ENCODE data around the gene RFPL3.
"Not testable (repeated sequence)": the region's sequence is repeated elsewhere in the genome, so short reads cannot be mapped to it uniquely, and the experiment has no call there.

The RFPL3 gene

DNA sequence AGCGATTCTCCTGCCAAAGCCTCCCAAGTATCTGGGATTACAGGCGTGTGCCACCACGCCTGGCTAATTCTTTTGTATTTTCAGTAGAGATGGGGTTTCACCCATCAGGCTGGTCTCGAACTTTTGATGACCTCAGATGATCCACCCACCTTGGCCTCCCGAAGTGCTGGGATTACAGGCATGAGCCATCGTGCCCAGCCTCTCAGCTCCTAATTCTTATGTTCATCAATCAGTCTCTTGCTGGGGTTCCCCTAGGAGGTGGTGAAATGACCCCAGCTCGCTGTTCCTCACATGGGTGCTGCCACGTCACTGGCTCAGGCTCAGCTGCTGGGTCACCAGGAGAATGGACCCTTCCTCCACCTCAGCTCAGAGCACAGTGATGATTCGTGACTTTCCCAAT, at the start of gene RFPL3:
Gene RFPL3, plus strand, starts transcription at position 301 of the 400 bp plus-strand sequence. CDS start 205 bp downstream, outside the sequence.
- not testable (repeated sequence) for DNase-seq (ENCODE audit: low spot score)

GRCh38 chr22:32308191-32308590, 49.5 kb upstream of the RFPL3 start:
- DNase-seq (ENCODE audit: low spot score), result no peak

- DNase-seq (ENCODE audit: low spot score), result no peak
Measured at GRCh38 chr22:32308934-32309333, 48.7 kb upstream of the RFPL3 start.

DNA sequence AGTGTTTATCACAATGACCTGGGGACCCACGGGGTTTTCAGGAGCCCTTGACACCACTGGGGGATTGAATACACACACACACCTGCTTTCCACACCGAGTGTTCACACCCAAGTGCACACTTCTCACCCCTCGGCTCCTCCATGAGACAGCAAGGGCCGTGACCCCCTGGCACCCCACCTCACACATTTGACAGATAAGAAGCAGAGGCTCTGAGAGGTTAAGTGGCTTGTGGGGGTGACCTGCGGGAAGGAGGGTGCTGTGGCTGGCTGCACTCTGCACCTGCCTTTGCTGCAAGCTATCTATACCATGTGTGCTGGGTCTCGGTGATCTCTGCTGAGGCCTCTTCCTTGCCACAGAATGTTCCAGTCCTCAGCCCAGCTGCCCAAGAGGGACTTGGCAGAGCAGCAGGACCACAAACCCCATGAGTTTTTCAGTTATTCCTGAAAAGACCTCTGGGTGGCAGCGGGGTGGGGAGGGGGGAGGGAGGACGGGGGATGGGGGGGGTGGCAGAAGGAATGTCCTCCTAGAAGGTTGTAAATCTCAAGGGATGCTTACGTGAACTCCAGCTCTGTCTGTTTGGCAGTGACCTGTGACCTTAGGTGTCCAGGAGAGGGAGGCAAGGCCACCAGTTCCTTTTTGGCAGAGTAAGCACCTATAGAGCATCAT, 47.9 kb upstream of the RFPL3 start:
- DNase-seq (ENCODE audit: low spot score), result no peak

DNA sequence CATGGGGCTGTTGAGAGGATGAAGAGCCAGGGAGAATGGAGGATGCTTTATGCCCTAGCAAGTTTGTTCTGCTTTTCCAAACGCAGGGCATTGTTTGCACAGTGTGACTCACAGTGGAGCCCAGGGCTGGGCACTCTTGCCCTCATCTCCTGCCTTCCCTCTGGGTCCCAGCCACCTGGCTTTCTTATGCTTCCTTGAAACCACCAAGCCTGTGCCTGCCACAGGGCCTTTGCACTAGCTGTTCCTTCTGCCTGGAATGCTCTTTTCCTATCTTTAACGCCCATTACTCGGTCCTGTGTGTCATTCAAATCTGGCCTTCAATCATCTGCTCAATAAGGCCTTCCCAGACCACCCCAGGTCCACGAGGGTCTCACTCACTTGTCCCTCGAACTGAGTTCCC, 46.9 kb upstream of the RFPL3 start:
- DNase-seq (ENCODE audit: low spot score), result no peak

DNA sequence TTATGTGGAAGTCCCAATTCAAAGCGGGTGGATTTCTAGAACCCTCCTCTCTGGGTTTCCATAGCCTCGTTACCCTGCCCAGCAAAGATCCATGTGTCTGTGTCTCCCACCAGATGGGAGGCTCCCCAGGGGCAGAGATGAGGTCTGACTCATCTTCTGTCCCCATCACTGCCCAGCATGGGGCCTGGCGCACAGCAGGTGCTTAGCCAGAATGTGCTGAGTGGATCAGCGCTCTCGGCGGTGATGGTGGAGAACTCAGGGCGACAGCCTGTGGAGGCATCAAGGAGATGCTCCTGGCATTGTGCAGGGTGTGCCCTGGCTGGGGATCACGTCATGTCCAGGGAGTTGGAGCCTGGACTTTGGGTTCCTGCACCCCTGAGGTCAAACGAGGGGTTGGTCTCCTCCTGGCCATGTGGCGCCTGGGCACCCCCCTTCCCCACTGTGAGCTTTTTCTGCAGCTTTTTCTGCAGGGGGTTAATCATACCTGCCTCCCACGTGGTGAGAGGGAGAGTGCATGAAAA, 46.1 kb upstream of the RFPL3 start:
- no peak for DNase-seq (ENCODE audit: low spot score)

DNA sequence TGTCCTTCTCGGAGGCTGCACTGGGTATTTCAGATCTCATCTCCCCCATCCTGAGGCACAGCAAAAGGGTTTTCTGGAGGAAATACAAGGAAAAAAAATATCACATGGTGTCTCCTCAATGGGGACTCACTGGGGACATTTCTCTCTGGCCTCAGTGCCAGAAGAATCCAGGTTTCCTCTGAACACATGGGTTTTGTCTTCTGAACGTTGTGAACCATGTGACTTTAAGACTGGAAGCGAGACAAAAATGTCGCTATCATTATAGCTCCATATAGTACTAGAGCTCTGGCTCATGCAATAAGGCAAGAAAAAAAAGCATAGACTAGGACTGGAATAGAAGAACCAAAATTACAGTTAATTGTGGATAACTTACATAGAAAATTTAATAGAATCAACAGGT, 44.9 kb upstream of the RFPL3 start:
- DNase-seq (ENCODE audit: low spot score), result no peak

DNA sequence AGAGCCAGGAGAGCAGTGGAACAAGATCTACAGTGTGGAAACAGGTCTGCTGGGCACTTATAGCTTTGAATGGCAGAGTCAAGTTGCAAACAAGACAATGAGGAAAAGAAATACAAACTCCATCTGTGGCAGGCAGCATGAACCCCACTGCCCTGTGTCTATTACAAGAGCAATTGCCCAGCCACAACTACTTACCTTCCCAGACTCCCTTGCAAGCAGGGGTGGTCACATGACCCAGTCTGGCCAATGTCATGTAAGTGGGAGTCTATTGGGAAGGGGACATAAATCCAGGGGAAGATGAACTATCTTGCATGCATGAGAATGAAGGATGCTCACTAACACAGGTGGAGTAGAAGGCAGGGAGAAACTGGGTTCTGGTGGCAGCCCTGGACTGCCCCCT, 44.1 kb upstream of the RFPL3 start:
- no peak for DNase-seq (ENCODE audit: low spot score)

DNA sequence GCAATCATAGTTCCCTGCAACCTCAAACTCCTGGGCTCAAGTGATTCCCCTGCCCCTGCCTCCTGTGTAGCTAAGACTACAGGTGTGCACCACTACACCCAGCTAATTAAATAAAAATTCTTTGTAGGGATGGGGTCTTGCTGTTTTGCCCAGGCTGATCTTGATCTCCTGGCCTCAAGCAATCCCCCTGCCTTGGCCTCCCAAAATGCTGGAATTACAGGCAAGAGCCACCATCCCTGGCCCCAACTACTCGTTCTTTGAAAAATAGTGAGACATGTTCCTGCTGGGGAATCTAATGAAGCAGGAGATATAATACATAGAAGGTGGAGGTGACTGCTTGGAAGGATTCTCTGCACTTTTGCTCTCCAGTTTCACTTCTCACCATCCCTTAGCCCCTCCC, 40.1 kb upstream of the RFPL3 start:
- no peak for DNase-seq (ENCODE audit: low spot score)

DNA sequence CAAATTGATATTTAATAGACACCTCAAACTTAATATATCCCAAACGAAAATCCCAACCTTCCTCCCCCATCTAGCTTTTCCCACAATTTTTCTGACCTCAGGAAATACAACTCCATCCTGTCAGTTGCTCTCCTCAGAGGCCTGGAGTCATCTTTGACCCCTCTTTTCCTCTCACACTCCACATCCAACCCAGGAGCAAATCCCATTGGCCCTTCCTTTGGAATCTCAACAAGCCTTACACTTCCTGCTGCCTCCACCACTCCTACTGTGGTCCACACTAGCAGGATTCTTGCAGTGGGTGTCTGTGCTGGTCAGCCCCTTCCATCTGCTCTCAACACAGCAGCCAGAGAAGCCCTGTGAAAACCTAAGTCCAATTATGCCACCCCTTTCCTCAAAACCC, 39.3 kb upstream of the RFPL3 start:
- DNase-seq (ENCODE audit: low spot score), result no peak

DNA sequence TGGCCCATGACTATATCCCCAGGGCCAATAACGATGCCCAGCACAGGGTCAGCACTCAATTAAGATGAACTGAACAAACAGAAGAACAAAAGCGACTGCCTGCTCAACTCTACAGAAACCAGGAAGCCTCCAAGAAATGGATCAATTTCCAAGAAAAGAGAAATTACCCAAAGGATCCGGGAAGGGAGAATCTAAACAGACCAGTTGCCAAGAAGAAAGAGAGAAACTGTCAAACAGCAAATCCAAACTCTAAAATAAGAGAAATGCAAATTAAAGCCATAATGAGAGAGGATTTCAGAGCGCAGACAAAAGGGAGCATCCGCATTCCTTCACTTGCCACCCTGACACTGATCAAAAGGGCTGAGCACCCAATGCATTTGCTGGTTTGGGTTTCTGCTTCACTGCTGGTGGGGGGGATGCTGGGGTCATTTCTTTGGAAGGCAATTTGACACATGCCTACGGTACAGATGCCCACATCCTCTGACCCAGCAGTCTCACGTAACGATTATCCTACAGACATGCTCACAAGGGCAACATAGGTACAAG, 37.7 kb upstream of the RFPL3 start:
- DNase-seq (ENCODE audit: low spot score), result no peak

GRCh38 chr22:32322986-32323385, 34.7 kb upstream of the RFPL3 start:
- no peak for DNase-seq (ENCODE audit: low spot score)

- no peak for DNase-seq (ENCODE audit: low spot score)
Measured at GRCh38 chr22:32323513-32324164, 34.0 kb upstream of the RFPL3 start.

GRCh38 chr22:32324505-32325415, 32.9 kb upstream of the RFPL3 start:
- no peak for DNase-seq (ENCODE audit: low spot score)

GRCh38 chr22:32325416-32325801, 32.3 kb upstream of the RFPL3 start:
- DNase-seq (ENCODE audit: low spot score), result peak; percentile 3

GRCh38 chr22:32325811-32326237, 31.8 kb upstream of the RFPL3 start:
- no peak for DNase-seq (ENCODE audit: low spot score)

- DNase-seq (ENCODE audit: low spot score), result no peak
Measured at GRCh38 chr22:32326647-32327046, 31.0 kb upstream of the RFPL3 start.

DNA sequence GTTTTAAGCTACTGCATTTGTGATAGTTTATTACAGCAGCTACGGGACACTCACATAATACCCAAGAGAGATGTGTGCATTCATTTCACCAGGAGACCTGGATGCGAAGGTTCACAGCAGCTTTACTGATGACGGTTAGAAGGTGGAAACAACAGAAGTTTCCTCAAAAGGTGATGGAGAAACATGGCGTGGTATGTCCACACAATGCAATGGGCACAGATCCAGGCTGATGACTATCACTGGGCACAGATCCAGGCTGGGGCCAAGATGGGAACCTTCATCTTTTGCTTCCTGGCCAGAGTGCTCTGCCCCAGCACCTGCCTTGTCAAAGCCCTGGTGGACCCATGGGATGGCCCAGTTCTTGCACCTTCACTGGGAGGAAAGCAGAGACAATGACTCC, 30.6 kb upstream of the RFPL3 start:
- DNase-seq (ENCODE audit: low spot score), result no peak

- no peak for DNase-seq (ENCODE audit: low spot score)
Measured at GRCh38 chr22:32327596-32328171, 30.0 kb upstream of the RFPL3 start.

DNA sequence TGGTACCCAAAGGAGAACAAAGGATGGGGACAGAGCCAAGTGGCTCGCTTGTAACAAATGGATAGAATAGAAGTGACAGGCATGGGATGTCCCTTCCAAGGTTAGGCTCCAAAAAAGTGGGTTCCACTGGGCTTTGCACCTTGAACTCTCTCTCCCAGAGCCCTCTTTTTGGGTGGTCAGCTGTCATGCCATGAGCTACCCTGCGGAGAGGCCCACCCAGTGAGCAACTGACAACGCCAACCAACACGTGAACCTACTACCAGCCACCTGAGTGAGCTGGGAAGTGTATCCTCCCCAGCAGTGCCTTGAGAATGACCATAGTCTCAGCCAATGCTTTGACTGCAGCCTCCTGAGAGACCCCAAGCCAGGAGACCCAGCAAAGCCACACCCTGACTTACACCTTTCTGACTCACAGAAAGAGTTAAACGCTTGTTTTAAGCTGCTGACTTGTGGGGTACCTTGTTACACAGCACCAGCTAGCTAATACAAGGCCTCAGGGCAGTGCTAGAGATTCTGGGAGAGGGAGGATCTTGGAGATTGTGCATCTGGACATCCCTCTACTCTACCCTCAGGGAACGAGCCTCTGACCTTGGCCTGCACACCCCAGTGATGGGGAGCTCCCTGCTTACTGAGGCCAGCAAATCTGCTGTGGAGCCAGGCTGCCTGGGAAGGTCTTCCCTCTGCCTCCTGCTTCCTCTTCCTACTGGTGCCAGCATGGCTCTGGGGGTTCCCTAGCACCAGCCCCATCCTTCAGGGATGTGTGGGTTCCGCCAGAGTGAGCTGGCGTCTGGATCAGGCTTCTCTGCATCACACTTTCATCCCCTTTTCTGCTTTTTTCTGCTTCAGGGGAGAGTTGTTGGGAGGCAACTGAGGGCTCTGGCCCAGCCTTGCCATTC, 29.1 kb upstream of the RFPL3 start:
- no peak for DNase-seq (ENCODE audit: low spot score)

GRCh38 chr22:32329202-32329645, 28.4 kb upstream of the RFPL3 start:
- DNase-seq (ENCODE audit: low spot score), result no peak
